ENCODE results near the gene ADAM23. TPM values are rescaled to one million over a fixed set of nuclear protein-coding genes. Genes with fewer than 3 reads are reported as not detected.

The ADAM23 gene
- total and polyA plus RNA-seq, 4 donors: 0.12 to 0.51 (median 0.17) TPM; not detected in 1

GRCh38 chr2:206511283-206511682, 68.0 kb downstream of the ADAM23 start:
- H3K27ac ChIP-seq (ENCODE audit: low read depth in 1 of 2, low read length in 2 of 2): no peak overlapping the region
- TF ChIP-seq TAF1 (conservative IDR thresholded peaks at IDR 0.05) (no peak), HNF4G (IDR thresholded peaks at IDR 0.05) (no peak), FOXA1 (IDR thresholded peaks at IDR 0.05) (no peak), GABPA (IDR thresholded peaks at IDR 0.05 in 1 of 2, conservative IDR thresholded peaks at IDR 0.05 in 1 of 2) (no peak), HNF4A (conservative IDR thresholded peaks at IDR 0.05) (no peak), EGR1 (IDR thresholded peaks at IDR 0.05; ENCODE audit: low read depth in 2 of 2) (no peak), NR2F2 (IDR thresholded peaks at IDR 0.05) (no peak), ATF3 (IDR thresholded peaks at IDR 0.05) (no peak)
- TF ChIP-seq, protein P1, sequence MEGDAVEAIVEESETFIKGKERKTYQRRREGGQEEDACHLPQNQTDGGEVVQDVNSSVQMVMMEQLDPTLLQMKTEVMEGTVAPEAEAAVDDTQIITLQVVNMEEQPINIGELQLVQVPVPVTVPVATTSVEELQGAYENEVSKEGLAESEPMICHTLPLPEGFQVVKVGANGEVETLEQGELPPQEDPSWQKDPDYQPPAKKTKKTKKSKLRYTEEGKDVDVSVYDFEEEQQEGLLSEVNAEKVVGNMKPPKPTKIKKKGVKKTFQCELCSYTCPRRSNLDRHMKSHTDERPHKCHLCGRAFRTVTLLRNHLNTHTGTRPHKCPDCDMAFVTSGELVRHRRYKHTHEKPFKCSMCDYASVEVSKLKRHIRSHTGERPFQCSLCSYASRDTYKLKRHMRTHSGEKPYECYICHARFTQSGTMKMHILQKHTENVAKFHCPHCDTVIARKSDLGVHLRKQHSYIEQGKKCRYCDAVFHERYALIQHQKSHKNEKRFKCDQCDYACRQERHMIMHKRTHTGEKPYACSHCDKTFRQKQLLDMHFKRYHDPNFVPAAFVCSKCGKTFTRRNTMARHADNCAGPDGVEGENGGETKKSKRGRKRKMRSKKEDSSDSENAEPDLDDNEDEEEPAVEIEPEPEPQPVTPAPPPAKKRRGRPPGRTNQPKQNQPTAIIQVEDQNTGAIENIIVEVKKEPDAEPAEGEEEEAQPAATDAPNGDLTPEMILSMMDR (IDR thresholded peaks at IDR 0.05; ENCODE audit: low read depth, low read length, missing input control): no peak
- TF ChIP-seq, protein P2, sequence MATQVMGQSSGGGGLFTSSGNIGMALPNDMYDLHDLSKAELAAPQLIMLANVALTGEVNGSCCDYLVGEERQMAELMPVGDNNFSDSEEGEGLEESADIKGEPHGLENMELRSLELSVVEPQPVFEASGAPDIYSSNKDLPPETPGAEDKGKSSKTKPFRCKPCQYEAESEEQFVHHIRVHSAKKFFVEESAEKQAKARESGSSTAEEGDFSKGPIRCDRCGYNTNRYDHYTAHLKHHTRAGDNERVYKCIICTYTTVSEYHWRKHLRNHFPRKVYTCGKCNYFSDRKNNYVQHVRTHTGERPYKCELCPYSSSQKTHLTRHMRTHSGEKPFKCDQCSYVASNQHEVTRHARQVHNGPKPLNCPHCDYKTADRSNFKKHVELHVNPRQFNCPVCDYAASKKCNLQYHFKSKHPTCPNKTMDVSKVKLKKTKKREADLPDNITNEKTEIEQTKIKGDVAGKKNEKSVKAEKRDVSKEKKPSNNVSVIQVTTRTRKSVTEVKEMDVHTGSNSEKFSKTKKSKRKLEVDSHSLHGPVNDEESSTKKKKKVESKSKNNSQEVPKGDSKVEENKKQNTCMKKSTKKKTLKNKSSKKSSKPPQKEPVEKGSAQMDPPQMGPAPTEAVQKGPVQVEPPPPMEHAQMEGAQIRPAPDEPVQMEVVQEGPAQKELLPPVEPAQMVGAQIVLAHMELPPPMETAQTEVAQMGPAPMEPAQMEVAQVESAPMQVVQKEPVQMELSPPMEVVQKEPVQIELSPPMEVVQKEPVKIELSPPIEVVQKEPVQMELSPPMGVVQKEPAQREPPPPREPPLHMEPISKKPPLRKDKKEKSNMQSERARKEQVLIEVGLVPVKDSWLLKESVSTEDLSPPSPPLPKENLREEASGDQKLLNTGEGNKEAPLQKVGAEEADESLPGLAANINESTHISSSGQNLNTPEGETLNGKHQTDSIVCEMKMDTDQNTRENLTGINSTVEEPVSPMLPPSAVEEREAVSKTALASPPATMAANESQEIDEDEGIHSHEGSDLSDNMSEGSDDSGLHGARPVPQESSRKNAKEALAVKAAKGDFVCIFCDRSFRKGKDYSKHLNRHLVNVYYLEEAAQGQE (IDR thresholded peaks at IDR 0.05): no peak
- TF ChIP-seq, protein P3, sequence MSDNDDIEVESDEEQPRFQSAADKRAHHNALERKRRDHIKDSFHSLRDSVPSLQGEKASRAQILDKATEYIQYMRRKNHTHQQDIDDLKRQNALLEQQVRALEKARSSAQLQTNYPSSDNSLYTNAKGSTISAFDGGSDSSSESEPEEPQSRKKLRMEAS (IDR thresholded peaks at IDR 0.05): no peak
- peaks cover 0 to 2% (median 1%) of the 10 kb centered on the region in 4 donors for H3K27me3 ChIP-seq (ENCODE audit: control insufficient read depth in 4 of 4, insufficient read depth in 4 of 4, low read length in 3 of 4)
- no peaks in the 10 kb centered on the region for H3K9me3 ChIP-seq (ENCODE audit: control insufficient read depth in 4 of 4, low read length in 3 of 4)
- no peaks in the 10 kb centered on the region for H3K4me1 ChIP-seq (ENCODE audit: control insufficient read depth in 4 of 4, insufficient read depth in 4 of 4, low read length in 3 of 4)
- no peaks in the 10 kb centered on the region for H3K36me3 ChIP-seq (ENCODE audit: control insufficient read depth in 4 of 4, insufficient read depth in 3 of 4, low read depth in 1 of 4, low read length in 3 of 4)
- WGBS: 57% methylated on average over 2 of the region's 2 CpGs
- no peak overlapping the region for H3K4me3 ChIP-seq (ENCODE audit: low read depth in 1 of 3, low read length in 3 of 3)
- no peak for DNase-seq (ENCODE audit: low spot score)
- H3K9ac ChIP-seq (ENCODE audit: low read depth in 1 of 2, low read length in 2 of 2): no peak overlapping the region

- no peaks in the 10 kb centered on the region for H3K36me3 ChIP-seq (ENCODE audit: control insufficient read depth in 4 of 4, insufficient read depth in 3 of 4, low read depth in 1 of 4, low read length in 3 of 4)
- DNase-seq (ENCODE audit: low spot score): no peak
- H3K9me3 ChIP-seq (ENCODE audit: control insufficient read depth in 4 of 4, low read length in 3 of 4): no peaks in the 10 kb centered on the region
- H3K4me3 ChIP-seq (ENCODE audit: low read depth in 1 of 3, low read length in 3 of 3): no peak overlapping the region
- H3K4me1 ChIP-seq (ENCODE audit: control insufficient read depth in 4 of 4, insufficient read depth in 4 of 4, low read length in 3 of 4): no peaks in the 10 kb centered on the region
- 83% methylated on average over 1 of the region's 1 CpG for WGBS
- H3K27me3 ChIP-seq (ENCODE audit: control insufficient read depth in 4 of 4, insufficient read depth in 4 of 4, low read length in 3 of 4): peaks cover 0 to 4% (median 1%) of the 10 kb centered on the region in 4 donors
- no peak overlapping the region for H3K27ac ChIP-seq (ENCODE audit: low read depth in 1 of 2, low read length in 2 of 2)
- no peak overlapping the region for H3K9ac ChIP-seq (ENCODE audit: low read depth in 1 of 2, low read length in 2 of 2)
- TF ChIP-seq NR2F2 (IDR thresholded peaks at IDR 0.05) (no peak), GABPA (IDR thresholded peaks at IDR 0.05 in 1 of 2, conservative IDR thresholded peaks at IDR 0.05 in 1 of 2) (no peak), ZBTB33 (IDR thresholded peaks at IDR 0.05) (no peak), YY1 (IDR thresholded peaks at IDR 0.05) (no peak), HNF4A (conservative IDR thresholded peaks at IDR 0.05) (no peak), SP1 (IDR thresholded peaks at IDR 0.05) (no peak), FOXA1 (IDR thresholded peaks at IDR 0.05) (no peak), TAF1 (conservative IDR thresholded peaks at IDR 0.05) (no peak), RXRA (IDR thresholded peaks at IDR 0.05) (no peak), HNF4G (IDR thresholded peaks at IDR 0.05) (no peak), ATF3 (IDR thresholded peaks at IDR 0.05) (no peak), JUND (IDR thresholded peaks at IDR 0.05) (no peak)
- TF ChIP-seq, protein P1 (IDR thresholded peaks at IDR 0.05; ENCODE audit: low read depth, low read length, missing input control): no peak
- TF ChIP-seq, protein P2 (IDR thresholded peaks at IDR 0.05): no peak
- TF ChIP-seq, protein P3 (IDR thresholded peaks at IDR 0.05): no peak
These were observed 69.7 kb downstream of the ADAM23 start for GRCh38 chr2:206512999-206513398.

All from liver (tissue), 9 donors.